Stimulated activated CD4-positive, alpha-beta T cell treated with anti-CD3 and anti-CD28 coated beads, Interleukin-2, amount 100 ng/mL, for 48 hours (primary cell): ENCODE results near the gene TRIM6.
"Not testable (repeated sequence)": the region's sequence is repeated elsewhere in the genome, so short reads cannot be mapped to it uniquely, and the experiment has no call there.

Experiments used
- DNase-seq, 2 donors: peaks; one replicate each; pipeline ENCODE4 v3.0.0-alpha.2; 2020

Gene TRIM6

GRCh38 chr11:5605849-5606248, 9.4 kb downstream of the TRIM6 start:
- no peak for DNase-seq

- DNase-seq, result no peak
Measured at GRCh38 chr11:5608808-5609207, 12.4 kb downstream of the TRIM6 start.

GRCh38 chr11:5610446-5610845, 14.0 kb downstream of the TRIM6 start:
- no peak for DNase-seq

GRCh38 chr11:5611627-5612026, 15.2 kb downstream of the TRIM6 start:
- no peak for DNase-seq

GRCh38 chr11:5618807-5619206, 22.4 kb downstream of the TRIM6 start:
- DNase-seq, result no peak

GRCh38 chr11:5620651-5621521, 24.4 kb downstream of the TRIM6 start:
- no peak for DNase-seq

GRCh38 chr11:5621580-5621979, 25.1 kb downstream of the TRIM6 start:
- DNase-seq, result no peak

GRCh38 chr11:5622802-5623201, 26.4 kb downstream of the TRIM6 start:
- DNase-seq, result no peak

- DNase-seq, result peak; percentile 16 to 41
Measured at GRCh38 chr11:5624489-5625279, 28.2 kb downstream of the TRIM6 start, which contains the start of gene TRIM34. Gene TRIM34 (plus strand): TSS chr11:5625001. CDS start chr11:5632332, 7,331 bp downstream.

GRCh38 chr11:5625281-5625680, 28.8 kb downstream of the TRIM6 start:
- DNase-seq, result no peak

GRCh38 chr11:5626196-5626595, 29.8 kb downstream of the TRIM6 start:
- no peak for DNase-seq

- DNase-seq, result no peak
Measured at GRCh38 chr11:5631417-5631816, 35.0 kb downstream of the TRIM6 start.

- no peak for DNase-seq
Measured at GRCh38 chr11:5631969-5632635, 35.7 kb downstream of the TRIM6 start.

- DNase-seq, result no peak
Measured at GRCh38 chr11:5639953-5640352, 43.5 kb downstream of the TRIM6 start.

GRCh38 chr11:5643585-5643984, 47.1 kb downstream of the TRIM6 start:
- no peak for DNase-seq

- DNase-seq, result no peak
Measured at GRCh38 chr11:5646139-5646538, 49.7 kb downstream of the TRIM6 start.

GRCh38 chr11:5655474-5655873, 59.0 kb downstream of the TRIM6 start:
- DNase-seq, result no peak

- DNase-seq, result not testable (repeated sequence)
Measured at GRCh38 chr11:5656956-5657355, 60.5 kb downstream of the TRIM6 start.

GRCh38 chr11:5658318-5658717, 61.9 kb downstream of the TRIM6 start:
- DNase-seq, result no peak
